Sigmoid colon (tissue), 7 donors: ENCODE results near the gene IL17RE. TPM values are rescaled to one million over a fixed set of nuclear protein-coding genes. Genes with fewer than 3 reads are reported as not detected.

Source experiments
- DNase-seq: peaks from one replicate; pipeline ENCODE4 v3.0.0-alpha.2; 2019
- H3K27ac ChIP-seq, 4 donors: fragments of 200-600 bp; sonication (generic); one replicate each; pipeline ENCODE4 v1.5.1; 2016 to 2019; ENCODE audit warnings: mild to moderate bottlenecking in 1 of 4
- H3K27me3 ChIP-seq, 3 donors: fragments of 200-600 bp; sonication (generic); one replicate each; pipeline ENCODE4 v1.5.1; 2019; ENCODE audit warnings: mild to moderate bottlenecking in 1 of 3
- H3K36me3 ChIP-seq, 4 donors: fragments of 200-600 bp; sonication (generic); one replicate each; pipeline ENCODE4 v1.5.1; 2016 to 2019
- H3K4me1 ChIP-seq, 4 donors: fragments of 200-600 bp; sonication (generic); one replicate each; pipeline ENCODE4 v1.5.1; 2017 to 2019
- H3K4me3 ChIP-seq, 4 donors: fragments of 200-600 bp; sonication (generic); one replicate each; pipeline ENCODE4 v1.5.1; 2017 to 2019; ENCODE audit warnings: mild to moderate bottlenecking in 2 of 4, moderate library complexity in 1 of 4
- H3K9me3 ChIP-seq, 4 donors: fragments of 200-600 bp in 3 of 4; sonication (generic) in 3 of 4; one replicate each; pipeline versions ENCODE4 v1.5.1 to v1.6.1; 2013 to 2019
- CTCF ChIP-seq, 4 experiments: fragments of 450-650 bp in 3 of 4; fragments of 200-600 bp in 1 of 4; IDR thresholded peaks; one replicate each; pipeline ENCODE4 v1.5.1; 2016 to 2019; ENCODE audit warnings: antibody characterized with exemption in 4 of 4, mild to moderate bottlenecking in 3 of 4, moderate library complexity in 2 of 4
- EP300 ChIP-seq, 4 donors: sonication (generic); formaldehyde crosslinking; IDR thresholded peaks; one replicate each; pipeline ENCODE4 v1.6.1; 2017; ENCODE audit warnings: antibody characterized with exemption in 4 of 4
- POLR2A ChIP-seq, 2 donors: fragments of 450-650 bp; IDR thresholded peaks; one replicate each; pipeline ENCODE4 v1.6.1; 2016; ENCODE audit warnings: antibody characterized with exemption in 2 of 2, mild to moderate bottlenecking in 2 of 2, moderate library complexity in 2 of 2
- POLR2AphosphoS5 ChIP-seq, 4 donors: sonication (generic); formaldehyde crosslinking; IDR thresholded peaks; one replicate each; pipeline ENCODE4 v1.6.1; 2017; ENCODE audit warnings: antibody characterized with exemption in 4 of 4
- WGBS, 2 donors: extraction: QIAGEN DNeasy Blood & Tissue Kit; methylation state at CpG; one replicate each; pipeline ENCODE4 v1.1.7; 2013; 5-methylcytosine and 5-hydroxymethylcytosine counted together
- intact Hi-C: fragments of 100-400 bp; cut with DNase I; formaldehyde crosslinking; loops from one replicate; pipeline ENCODE4 v1.15.1; 2023
- polyA plus RNA-seq, 3 donors: library from polyadenylated mRNA; stranded (reverse); fragments of 200-250 nt; gene quantifications; one replicate each; pipeline ENCODE4 v1.2.3, GENCODE V29; 2013
- total RNA-seq, 4 donors: library from RNA; depleted of rRNA; stranded (reverse); fragments of >200 nt; gene quantifications; one replicate each; pipeline ENCODE4 v1.1.0, GENCODE V29; 2016
- donor health status: healthy with polysubstance abuse.
- donor health status: Bipolar disorder and iron deficiency.
- donor health status: healthy.

Gene IL17RE
- total and polyA plus RNA-seq, 7 donors = 0.68 to 46.3 (median 2.5) TPM

GRCh38 chr3:9916734-9917680 is 14.4 kb downstream of the IL17RE start, which contains the start of gene IL17RC:
TSS of gene IL17RC (plus strand) at chr3:9917098. CDS start at chr3:9917316, 218 bp downstream.
- DNase-seq = peak; percentile 98
- intact Hi-C loops = loop anchor here (2.0 kb wide), 2 partner anchors 16 to 30 kb away; partner anchors contain the start of gene CRELD1
- no peaks in the 10 kb centered on the region for H3K27me3 ChIP-seq
- H3K36me3 ChIP-seq = peaks cover 0 to 21% (median 5%) of the 10 kb centered on the region in 4 donors
- H3K9me3 ChIP-seq = no peaks in the 10 kb centered on the region
- 7 to 22% methylated on average over 19 of the region's 19 CpGs for WGBS, 2 donors
- no peak for TF ChIP-seq EP300 (IDR thresholded peaks at IDR 0.05)
- TF ChIP-seq POLR2AphosphoS5 (IDR thresholded peaks at IDR 0.05) = peak; percentile 83 to 94 (median 86)
- TF ChIP-seq POLR2A (IDR thresholded peaks at IDR 0.05) = peak; percentile 73 to 75
- TF ChIP-seq CTCF (IDR thresholded peaks at IDR 0.05) = no peak
- H3K27ac ChIP-seq = peak within 1 kb of the TSS; percentile 83 to 98 (median 96)
- peaks cover 0 to 56% (median 47%) of the 10 kb centered on the region in 4 donors for H3K4me1 ChIP-seq
- H3K4me3 ChIP-seq = peak within 1 kb of the TSS; percentile 47 to 83 (median 68)

DNA sequence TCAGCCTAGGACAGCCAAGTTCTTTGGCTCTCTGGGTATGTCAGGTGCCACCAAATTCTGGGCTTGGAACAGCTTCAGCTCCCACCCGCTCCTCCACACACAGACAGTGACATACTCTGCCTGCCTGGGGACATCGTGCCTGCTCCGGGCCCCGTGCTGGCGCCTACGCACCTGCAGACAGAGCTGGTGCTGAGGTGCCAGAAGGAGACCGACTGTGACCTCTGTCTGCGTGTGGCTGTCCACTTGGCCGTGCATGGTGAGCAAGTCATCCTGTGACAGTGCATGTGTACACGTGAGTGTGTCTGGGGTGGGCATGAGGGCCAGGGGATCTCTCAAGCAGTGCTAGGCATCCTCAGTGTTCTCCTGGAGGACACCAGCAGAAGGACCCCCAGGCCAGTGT is 15.2 kb downstream of the IL17RE start:
- peak overlapping the region; percentile 83 to 98 (median 96) for H3K27ac ChIP-seq
- 70 to 79% methylated on average over 10 of the region's 10 CpGs for WGBS, 2 donors
- intact Hi-C loops = loop anchor here (2.0 kb wide), 2 partner anchors 15 to 29 kb away; partner anchors contain the start of gene CRELD1

GRCh38 chr3:9918261-9919038 is 15.8 kb downstream of the IL17RE start:
- WGBS, 2 donors = 95 to 96% methylated on average over 8 of the region's 8 CpGs
- no peak for DNase-seq
- intact Hi-C loops = no loop called here
- H3K36me3 ChIP-seq = peaks cover 0 to 32% (median 5%) of the 10 kb centered on the region in 4 donors
- no peaks in the 10 kb centered on the region for H3K9me3 ChIP-seq
- H3K27me3 ChIP-seq = no peaks in the 10 kb centered on the region
- peak overlapping the region in 3 of 4 donors; percentile 96 to 98 (median 97) for H3K27ac ChIP-seq
- H3K4me3 ChIP-seq = no peak overlapping the region
- TF ChIP-seq EP300 (IDR thresholded peaks at IDR 0.05) = no peak
- no peak for TF ChIP-seq CTCF (IDR thresholded peaks at IDR 0.05)
- no peak for TF ChIP-seq POLR2AphosphoS5 (IDR thresholded peaks at IDR 0.05)
- no peak for TF ChIP-seq POLR2A (IDR thresholded peaks at IDR 0.05)
- peaks cover 0 to 51% (median 44%) of the 10 kb centered on the region in 4 donors for H3K4me1 ChIP-seq

More for the DNA sequence above, 15.2 kb downstream of the IL17RE start:
- no peaks in the 10 kb centered on the region for H3K27me3 ChIP-seq
- H3K36me3 ChIP-seq = peaks cover 0 to 28% (median 5%) of the 10 kb centered on the region in 4 donors
- no peaks in the 10 kb centered on the region for H3K9me3 ChIP-seq
- H3K4me1 ChIP-seq = peaks cover 0 to 56% (median 47%) of the 10 kb centered on the region in 4 donors
- TF ChIP-seq EP300 (IDR thresholded peaks at IDR 0.05) (no peak), POLR2AphosphoS5 (IDR thresholded peaks at IDR 0.05) (no peak), CTCF (IDR thresholded peaks at IDR 0.05) (no peak), POLR2A (IDR thresholded peaks at IDR 0.05) (no peak)
- H3K4me3 ChIP-seq = peak overlapping the region in 3 of 4 donors; percentile 65 to 83 (median 72)
- DNase-seq = no peak

DNA sequence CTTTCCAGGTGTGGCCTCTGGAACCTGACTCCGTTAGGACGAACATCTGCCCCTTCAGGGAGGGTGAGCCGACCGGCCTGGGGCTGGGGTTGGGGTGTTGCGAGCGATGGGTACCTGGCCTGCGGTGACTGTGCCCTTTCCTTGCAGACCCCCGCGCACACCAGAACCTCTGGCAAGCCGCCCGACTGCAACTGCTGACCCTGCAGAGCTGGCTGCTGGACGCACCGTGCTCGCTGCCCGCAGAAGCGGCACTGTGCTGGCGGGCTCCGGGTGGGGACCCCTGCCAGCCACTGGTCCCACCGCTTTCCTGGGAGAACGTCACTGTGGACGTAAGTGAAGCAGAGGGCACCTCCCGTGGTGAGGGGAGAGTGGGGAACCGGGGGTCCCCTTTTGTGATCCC is 25.5 kb downstream of the IL17RE start:
- Histone ChIP-seq H3K27ac (no peak overlapping the region), H3K4me3 (no peak overlapping the region), H3K36me3 (peaks cover 20 to 70% (median 28%) of the 10 kb centered on the region in 4 donors), H3K4me1 (peaks cover 0 to 15% (median 13%) of the 10 kb centered on the region in 4 donors), H3K27me3 (no peaks in the 10 kb centered on the region), H3K9me3 (no peaks in the 10 kb centered on the region)
- 96 to 97% methylated on average over 23 of the region's 23 CpGs for WGBS, 2 donors
- TF ChIP-seq EP300 (IDR thresholded peaks at IDR 0.05) = no peak
- TF ChIP-seq POLR2AphosphoS5 (IDR thresholded peaks at IDR 0.05) = no peak
- no peak for TF ChIP-seq POLR2A (IDR thresholded peaks at IDR 0.05)
- TF ChIP-seq CTCF (IDR thresholded peaks at IDR 0.05) = no peak
- intact Hi-C loops = no loop called here
- DNase-seq = no peak
